HG02981 (cell line): ENCODE results near the gene ANXA6.
A peak's percentile ranks its signal among the peaks of the same experiment; 100 is the strongest.
"Not testable (repeated sequence)": the region's sequence is repeated elsewhere in the genome, so short reads cannot be mapped to it uniquely, and the experiment has no call there.

ENCODE experiments used
- ATAC-seq: cut with Tn5 transposase; IDR thresholded peaks from one replicate; pipeline ENCODE4 v1.9.1; 2021; ENCODE audit warnings: mild to moderate bottlenecking, moderate library complexity; ENCODE audit not compliant: unreplicated experiment

The ANXA6 gene

DNA sequence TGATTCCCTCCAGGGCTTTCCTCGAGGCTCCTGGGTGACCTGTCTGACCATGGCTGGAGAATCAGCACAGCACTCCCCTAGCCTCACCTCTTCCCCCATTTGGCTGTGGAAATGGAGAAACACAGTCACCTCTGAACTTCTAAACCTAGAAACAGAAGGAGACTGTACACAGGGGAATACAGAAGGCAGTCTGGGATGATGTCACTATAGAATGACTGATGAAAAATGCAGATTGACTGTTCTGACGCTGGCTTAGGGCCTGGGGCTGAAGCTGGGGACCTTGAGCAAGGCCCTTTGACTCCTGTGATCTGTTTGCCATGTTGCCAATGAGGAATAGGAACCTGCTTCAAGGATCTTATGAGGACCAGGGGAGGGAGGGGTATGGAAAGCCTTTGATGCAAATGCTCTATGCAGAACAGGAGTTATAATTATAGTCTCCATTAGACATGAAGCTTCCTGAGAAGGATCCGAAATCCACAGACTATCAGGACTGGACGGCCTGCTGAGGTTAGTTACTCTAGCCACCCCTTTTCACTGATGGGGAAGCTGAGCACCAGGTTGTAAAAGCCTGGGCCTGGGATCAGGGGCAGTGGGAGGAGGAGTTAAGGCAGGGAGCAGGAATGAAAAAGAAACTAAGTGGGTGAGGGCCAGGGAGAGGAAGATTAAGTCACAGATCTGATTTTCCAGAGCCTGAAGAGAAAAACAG is 24.4 kb upstream of the ANXA6 start:
- no peak for ATAC-seq

DNA sequence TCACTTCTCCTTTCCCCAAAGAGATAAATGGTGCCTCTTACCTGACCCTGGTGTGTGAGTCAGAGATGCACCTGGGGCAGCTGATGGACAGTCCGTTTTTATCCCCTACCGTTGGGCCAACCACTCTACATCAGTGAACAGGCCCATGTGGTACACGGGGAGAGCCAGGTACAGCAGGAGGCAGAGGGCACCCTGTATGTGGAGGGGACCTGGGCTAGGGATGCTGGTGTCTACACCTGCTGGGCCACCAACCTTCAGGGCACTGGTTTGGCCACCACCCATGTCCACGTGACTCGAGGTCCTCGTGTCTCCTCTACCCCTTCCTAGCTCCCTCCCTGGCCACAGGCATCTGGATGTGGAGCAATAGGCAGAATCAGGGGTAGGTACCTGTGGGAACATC is 22.7 kb upstream of the ANXA6 start:
- no peak for ATAC-seq

DNA sequence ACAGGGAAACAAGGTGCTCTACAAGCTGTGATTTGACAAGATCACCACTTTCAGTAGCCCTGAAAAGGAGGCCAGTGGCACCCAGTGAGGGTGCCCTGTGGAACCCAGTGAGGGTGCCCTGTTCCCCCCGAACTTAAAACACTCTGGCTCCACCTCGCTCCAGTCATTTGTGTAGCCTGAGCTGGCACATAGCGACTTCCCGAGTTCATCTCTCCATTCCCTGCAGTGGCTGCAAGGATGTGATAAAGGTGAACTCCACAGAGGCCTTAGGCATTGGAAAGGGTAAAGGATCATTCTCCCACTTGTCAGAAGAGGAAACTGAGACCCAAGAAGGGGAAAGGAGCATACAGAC is 21.9 kb upstream of the ANXA6 start:
- ATAC-seq, result no peak

DNA sequence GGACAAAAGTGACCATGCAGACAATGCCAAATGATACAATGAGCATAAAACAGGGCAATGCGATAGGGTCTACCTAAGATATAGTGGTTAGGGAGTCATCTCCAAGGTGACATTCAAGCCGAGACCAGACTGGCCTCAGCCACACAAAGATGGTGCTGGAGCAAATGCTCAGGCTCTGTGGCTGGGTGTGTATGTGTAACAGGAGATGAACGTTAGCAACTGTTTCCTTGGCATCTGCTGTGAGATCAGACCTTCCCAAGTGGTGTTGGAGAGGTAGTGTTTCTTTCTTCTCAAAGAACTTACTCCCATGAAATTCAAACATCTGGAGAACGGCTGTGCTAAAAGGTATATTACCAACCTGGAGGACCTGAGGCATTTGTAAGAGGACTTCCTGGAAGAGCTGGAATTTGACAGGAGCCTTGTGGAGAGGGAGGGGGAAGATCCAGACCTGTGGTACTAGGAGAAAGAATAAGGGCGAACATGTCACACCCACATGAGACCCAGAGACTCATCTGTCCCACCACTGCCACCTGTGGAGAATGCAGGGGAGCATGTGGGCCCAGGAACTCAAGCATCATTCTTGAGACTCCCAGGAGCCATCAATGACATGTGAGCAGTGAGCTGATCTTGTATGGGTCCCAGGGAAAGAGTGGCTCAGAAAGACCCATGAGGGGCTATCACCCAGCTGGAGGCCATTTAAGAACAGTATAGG is 21.4 kb upstream of the ANXA6 start:
- ATAC-seq, result no peak

DNA sequence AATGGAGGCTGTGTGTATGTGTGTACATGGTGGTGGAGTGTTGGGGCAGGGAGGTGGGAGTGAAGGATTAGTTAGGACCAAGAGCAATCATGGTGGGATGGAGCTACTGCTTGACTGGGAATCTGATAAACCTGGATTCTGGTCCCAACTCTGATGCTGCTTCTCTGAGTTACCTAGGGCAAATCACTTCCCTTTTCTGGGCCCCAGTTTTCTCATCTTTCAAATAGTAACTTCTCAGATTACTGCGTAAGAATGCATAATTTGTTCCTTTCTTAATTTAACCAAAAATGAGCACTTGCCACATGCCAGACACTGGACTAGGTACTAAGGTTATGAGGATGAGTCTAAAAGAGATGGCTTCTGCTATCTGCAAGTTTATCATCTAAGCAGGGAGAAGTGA is 20.8 kb upstream of the ANXA6 start:
- ATAC-seq, result no peak

DNA sequence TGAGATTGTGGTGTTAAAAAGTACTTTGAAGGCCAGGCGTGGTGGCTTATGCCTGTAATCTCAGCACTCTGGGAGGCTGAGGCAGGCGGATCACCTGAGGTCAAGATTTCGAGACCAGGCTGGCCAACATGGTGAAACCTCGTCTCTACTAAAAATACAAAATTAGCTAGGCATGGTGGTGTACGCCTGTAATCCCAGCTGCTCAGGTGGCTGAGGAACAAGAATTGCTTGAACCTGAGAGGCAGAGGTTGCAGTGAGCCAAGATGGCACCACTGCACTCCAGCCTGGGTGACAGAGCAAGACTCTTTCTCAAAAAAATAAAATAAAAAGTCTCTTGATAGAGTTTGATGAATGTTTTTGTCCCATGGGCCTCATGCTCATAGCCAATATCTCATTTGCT is 18.7 kb upstream of the ANXA6 start:
- not testable (repeated sequence) for ATAC-seq

DNA sequence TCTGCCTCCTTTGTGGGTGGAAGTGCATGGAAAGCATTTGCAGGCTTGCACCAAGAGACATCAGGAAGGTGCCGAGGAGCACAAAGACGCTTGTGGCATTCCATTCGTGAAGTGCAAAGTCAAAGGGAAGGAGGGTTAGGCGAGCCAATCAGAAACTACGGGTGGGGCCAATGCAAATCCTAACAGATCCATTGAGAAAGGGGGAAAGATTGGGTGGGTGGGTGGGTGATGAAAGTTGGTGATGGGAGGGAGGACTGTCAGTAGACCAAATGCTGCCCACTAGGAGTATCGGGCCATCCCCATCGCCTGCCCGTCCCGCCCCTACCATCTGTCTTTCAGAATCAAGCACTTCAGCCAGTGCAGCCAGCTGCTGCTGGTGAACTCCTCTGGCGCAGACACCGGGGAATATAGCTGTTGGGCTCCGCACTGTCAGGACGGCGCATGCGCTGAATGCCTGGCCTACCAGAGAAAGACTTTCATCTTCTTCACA is 17.1 kb upstream of the ANXA6 start:
- ATAC-seq, result no peak

DNA sequence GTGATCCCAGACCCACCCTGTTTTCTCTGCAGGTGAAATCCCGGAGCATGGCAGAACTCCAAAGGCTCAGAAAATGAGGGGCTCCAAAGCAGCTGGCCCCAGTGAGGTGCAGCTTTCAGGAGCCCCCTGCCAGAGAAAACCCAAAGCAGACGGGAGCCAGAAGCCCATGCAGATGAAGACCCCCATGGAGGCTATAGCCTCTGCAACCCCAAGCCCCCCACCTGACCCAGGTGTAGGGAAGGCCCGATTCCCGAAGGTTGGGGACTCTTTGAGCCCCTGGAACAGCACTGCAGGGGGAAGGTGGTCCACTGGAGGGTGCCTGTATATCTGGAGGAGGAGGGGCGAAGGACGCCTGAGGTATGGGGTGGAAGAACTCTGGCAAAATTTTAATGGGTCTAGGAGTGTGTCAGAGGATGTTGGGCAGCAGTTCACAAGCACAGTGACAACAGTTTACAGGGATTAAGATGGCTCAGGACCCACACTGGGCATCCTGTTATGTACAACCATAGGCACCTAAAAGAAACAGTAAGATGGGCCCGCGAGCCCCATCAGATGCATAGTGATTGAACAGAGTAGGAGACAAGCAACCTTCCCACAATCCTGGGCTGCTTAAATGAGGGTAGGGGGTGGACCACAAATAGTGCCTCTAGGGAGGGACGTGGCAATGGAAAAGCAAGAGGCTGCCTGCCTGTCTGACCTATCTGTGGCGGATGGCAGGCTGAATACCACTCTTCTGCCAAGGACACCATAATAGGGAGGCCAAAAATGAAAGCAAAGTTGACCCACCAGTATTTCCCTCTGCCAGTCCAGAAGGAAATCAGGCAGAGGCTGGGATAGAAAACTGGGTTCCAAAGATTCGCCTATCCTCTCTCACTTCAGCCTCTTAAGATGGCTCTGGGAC is 16.4 kb upstream of the ANXA6 start:
- ATAC-seq, result no peak

DNA sequence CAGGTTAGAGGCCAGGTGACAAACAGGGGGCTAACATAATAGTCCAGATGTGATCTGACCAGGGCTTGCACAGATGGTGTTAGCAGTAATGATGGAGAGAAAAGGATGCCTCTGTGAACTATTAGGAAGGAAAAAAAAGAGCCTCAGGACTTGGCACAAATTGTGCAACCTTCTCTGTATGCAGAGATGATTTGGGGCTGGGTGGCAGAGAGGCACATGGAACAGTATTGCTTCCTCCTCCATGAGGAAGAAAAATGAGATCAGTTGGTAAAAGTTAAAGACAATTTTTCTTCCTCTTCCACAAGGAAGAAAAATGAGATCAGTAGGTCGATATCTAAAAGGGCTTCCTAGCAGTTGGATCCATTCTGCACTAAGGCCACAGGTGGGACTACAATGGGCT is 13.9 kb upstream of the ANXA6 start:
- no peak for ATAC-seq

DNA sequence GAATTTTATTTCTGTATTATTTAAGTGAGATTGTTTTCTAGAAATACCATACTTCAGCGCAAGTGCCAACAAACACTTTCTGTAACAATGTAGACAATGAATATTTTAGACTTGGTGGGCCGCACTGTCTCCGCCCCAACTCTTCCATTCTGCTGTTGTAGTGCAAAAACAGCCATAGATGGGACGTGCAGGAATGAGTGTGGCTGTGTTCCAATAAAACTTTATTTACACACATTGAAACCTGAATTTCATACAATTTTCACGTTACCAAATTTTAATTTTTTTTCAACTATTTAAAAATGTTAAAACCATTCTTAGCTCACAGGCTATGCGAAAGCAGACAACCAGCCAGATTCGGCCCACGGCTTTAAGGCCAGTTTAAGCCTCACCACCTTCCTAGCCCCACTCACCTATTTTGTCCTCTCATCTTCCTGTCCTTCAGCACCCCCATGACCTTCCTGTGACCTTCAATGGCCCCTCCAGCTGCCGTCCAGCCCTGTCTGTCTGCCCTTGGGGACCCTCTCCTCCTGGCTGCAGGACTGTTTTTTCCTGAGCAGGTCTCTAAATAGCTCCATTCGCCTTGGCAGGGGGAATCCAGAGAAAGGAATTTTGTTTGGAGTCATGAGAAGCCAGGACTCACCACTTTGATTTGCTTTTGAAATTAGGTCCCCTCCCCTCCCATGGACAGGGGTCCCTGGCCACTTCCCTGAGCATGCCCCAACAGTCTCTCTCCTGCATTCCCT is 11.2 kb upstream of the ANXA6 start:
- ATAC-seq, result no peak

DNA sequence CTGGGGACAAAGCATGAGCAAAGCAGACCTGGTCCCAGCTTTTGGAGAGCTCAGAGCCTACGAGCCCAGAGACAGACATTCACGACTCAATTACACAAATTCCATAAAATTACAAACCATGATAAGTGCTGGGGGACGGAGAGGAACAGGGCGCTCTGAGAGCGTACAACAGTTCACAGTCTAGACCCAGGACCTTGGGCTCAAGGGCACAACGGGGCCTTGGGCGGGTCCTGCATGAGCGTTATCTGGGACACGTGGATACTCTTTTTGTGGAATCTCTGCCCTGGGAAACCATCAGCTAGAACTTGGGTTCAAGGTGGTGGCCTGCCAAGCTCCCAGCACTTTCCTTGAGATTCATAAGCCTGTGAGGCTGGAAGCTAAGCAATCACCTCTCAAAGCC is 9.4 kb upstream of the ANXA6 start:
- ATAC-seq, result no peak

DNA sequence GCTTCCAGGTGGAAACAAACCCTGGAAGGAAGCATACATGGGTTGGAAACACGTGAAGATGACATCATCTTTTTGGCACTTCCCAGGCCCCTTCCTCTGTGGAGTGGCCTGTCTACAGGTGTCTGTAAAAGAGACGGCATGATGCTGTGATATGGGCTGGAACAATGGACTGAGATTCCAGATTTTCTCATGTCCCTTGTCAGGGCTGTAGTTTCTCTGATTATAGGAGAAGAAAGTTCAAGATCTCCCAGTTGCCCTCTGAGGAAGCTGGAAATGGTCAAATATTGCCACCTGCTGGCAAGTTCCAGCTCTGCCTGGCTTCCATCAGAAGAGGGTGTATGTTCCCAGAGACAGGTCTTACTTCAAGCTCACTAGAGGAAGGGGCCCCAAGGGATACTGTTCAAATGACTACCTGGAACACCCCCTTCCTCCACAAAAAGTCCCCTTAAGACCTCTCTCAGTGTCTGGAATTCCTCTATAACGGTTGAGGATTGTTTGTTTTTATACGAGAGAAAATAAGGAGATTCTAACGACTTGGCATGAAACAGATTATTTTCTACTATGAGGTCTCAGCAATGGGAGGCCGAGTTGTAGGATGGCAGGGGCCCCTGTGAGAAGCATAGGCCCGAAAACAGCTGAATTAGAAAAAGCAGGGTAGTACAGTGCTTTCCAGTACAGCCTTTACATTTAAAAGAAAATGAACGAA is 7.3 kb upstream of the ANXA6 start:
- ATAC-seq, result peak; percentile 90

DNA sequence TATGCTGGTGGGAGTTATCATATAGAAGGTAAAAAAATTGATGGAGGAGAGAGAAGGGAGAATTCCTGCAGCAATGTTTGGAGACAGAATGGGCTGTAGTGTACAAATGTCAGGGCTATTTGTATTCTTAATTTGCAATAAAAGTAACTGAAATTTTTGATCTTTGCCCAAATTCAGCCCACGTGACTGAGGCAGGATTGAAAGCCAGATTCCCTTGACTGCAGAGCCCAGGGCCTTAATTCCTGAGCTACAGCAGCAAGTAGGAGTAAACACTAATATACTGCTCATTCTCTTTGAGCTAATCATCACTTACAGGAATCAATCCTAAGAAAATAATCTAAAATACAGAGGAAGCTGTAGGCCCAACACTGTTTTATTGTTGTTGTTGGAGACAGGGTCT is 5.2 kb upstream of the ANXA6 start:
- no peak for ATAC-seq

DNA sequence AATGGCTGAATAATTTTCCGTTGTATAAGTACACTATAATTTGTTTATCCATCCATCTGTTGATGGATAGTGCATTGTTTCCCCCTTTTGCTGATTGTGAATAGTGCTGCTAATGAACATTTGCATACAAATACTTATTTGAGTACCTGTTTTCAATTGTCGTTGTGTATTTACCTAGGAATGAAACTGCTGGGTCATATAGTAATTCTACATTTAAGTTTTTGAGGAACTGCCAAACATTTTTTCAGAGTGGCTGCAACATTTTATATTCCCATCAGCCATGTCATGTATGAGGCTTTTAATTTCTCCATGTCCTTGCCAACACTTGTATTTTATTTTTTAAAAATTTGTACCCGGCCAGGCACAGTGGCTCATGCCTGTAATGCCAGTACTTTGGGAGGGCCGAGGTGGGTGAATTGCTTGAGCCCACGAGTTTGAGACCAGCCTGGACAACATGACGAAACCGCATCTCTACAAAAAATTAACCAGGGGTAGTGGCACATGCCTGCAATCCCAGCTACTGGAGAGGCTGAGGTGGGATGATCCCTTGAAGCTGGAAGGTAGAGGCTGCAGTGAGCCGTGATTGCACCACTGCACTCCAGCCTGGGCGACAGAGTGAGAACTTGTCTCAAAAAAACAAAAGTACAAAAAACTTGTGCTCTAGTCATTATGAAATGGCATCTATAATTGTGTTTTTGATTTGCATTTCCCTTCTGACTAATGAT is 2.2 kb upstream of the ANXA6 start:
- no peak for ATAC-seq

DNA sequence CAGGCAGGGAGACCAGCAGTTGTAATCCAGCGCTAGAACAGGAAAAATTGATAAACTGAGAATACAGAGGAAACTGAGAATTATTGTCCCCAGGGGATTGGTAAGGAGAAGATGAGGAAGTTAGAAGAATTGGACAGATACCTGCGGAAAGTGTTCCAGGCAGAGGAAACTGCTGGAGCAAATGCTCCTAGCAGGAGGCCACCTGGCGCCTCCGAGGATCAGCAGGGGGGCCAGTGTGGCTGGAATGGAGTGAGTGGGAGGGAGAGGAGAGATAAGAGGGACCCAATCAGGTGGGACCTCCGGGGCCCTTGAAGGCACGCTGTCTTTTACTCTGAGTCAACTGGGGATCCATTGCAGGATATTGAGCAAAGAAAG is 695 bp upstream of the ANXA6 start:
- no peak for ATAC-seq

DNA sequence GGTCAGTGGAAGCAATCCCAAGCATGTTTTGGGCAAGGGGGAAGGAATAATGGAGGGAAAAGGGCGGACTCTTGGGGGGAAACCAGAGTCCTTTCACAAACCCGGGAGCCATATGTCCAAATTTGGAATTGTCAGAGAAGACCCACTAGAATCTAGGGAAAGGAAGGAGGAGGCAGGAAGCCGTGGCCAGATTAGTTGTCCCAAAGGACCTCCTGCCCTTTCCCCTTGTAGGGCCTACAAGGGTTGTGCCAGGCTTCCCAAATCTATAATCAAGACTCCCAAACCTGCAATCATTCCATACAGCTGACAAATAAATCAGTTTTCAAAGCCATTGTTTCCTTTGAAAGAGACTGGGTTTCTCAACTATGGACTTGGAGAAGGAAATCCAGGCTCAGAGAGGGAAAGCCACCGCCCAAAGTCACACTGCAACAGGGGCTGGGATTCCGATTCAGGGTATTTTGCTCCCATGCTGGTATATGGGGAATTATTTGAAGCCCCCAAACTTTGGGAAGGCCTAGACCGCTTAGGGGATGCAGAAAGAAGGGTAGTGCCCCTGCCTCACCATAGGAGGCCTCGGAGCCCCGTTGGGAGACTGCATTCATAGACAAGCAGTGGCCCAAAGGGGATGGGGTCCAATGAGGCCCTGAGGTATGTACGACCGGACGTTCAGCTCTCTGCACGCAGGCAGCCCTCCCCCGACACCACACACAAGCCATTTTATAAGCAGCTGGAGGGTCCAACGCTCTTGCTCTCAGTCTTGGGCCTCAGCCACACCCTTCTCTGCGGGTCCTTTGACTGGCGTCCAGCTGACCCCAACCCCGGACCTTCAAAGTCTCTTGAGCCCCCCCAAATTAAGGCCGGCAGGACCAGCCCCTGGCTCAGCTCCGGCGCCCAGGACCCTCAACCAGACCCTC is 815 bp downstream of the ANXA6 start:
- peak; percentile 29 for ATAC-seq

DNA sequence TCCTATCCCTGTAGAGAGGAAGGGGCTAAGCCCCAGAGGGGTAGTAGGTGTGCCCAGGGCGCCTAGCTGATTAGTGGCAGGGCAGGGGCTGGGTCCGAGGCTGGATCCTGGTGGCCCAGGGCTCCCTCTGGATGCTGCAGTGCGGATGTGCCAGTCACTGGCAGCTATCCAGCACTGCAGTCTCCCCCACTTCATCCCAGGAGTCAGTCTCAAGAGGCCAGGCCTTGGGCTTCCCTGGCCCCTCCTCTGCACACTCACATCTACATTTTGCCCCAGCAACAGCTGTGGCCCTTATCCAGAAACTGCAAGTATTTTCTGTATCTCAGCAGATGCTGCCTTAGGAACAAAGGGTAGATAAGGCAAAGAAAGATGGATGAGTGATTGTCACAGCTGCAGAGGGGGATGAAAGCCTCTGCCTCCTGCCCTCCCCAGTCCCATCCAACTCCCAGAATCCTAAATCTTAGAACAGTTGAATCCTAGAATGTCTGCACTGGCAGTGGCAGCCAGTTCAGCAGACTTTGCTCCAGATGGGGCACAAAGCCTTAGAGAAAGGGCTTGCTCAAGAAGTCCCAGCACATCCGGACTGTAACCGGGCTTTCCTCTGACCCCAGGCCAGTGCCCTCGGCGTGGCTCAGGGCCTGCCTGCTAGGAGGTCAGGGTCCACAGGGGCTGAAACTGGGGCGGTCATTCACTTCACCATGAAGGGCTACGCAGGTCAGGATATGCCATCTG is 1.6 kb downstream of the ANXA6 start:
- peak; percentile 18 for ATAC-seq
